Measurements from ENCODE around the gene LRRN2. TPM values are rescaled to one million over a fixed set of nuclear protein-coding genes. Genes with fewer than 3 reads are reported as not detected.

The LRRN2 gene
- polyA plus RNA-seq, 6 donors from 2014 or later: 0.11 to 0.25 TPM; not detected in 4

DNA sequence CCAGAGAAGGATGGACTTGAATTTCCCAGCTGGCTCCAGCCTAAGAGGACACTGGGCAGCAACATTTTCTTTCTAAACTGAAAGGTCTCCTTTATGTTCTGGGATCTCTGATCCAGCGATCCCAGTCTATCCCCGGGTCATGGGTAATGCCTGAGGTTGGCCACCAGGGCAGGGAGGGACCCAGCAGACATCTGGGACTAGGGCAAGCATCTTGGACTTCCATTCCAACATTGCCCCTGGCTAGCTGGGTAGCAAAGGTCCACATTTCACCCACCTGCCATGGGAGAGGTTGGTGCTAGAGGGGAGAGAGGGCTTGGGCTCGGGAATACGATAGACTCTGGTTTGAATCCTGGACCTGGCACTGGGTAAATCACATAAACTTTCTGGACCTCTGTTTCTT, 84.6 kb downstream of the LRRN2 start:
- Mint-ChIP-seq H3K27me3 (peaks cover 0 to under 1% (median 0%) of the 10 kb centered on the region in 3 donors), H3K4me1 (peaks cover 4 to 15% (median 12%) of the 10 kb centered on the region in 3 donors), H3K9me3 (no peaks in the 10 kb centered on the region), H3K27ac (peak overlapping the region in 1 of 6 donors; percentile 54), H3K36me3 (peaks cover 18 to 23% of the 10 kb centered on the region in 2 donors), H3K4me3 (no peak overlapping the region)
- DNase-seq (no peak), ATAC-seq (ENCODE audit: low read depth in 2 of 2) (no peak)

DNA sequence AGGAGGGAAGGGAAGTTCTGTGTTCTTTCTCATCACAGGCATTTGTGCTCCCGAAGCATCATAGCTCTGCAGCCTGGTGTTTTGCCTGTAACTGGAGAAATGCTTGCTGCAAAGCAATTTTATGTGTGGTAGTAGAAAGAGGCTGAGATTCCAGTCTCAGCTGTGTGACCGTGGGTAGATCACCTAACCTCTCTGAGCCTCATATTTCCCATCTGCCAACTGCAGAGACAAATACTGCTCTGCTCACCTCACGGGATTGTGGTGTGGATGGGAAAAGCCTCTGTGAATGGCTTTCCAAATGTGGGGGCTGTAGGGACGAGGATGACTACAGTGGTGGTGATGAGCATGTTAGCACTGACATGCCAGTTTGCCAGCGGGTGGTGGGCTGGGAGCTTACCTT, 85.3 kb downstream of the LRRN2 start:
- Mint-ChIP-seq H3K9me3 (no peaks in the 10 kb centered on the region), H3K4me1 (peaks cover 4 to 15% (median 12%) of the 10 kb centered on the region in 3 donors), H3K27ac (peak overlapping the region in 1 of 6 donors; percentile 15), H3K36me3 (peaks cover 23 to 24% of the 10 kb centered on the region in 2 donors), H3K27me3 (no peaks in the 10 kb centered on the region), H3K4me3 (no peak overlapping the region)
- DNase-seq: no peak
- no peak for ATAC-seq (ENCODE audit: low read depth in 2 of 2)

GRCh38 chr1:204599596-204599995, 85.9 kb downstream of the LRRN2 start:
- H3K9me3 Mint-ChIP-seq: no peaks in the 10 kb centered on the region
- H3K27me3 Mint-ChIP-seq: no peaks in the 10 kb centered on the region
- peaks cover 4 to 15% (median 12%) of the 10 kb centered on the region in 3 donors for H3K4me1 Mint-ChIP-seq

DNA sequence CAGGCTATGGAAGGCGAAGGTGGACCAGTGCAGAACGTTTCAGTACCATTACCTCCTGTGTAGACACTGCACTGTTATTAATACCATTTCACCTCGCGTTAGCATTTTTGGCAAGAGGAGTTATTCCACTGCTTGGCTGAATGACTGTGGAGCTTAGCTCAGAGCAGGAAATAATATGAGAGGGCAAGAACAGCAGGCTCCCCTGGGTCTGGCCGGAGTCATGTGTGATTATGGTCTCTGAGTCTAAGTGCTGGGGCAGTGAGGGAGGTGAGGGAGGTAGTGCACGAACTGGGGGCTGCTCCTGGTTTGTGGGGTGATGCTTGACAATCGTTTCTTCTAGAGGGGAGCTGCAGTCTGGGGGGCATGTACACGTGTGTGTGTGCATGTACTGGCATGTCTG, 86.4 kb downstream of the LRRN2 start:
- Mint-ChIP-seq H3K9me3 (no peaks in the 10 kb centered on the region), H3K27me3 (no peaks in the 10 kb centered on the region), H3K27ac (peak overlapping the region in 1 of 6 donors; percentile 6), H3K4me1 (peaks cover 4 to 15% (median 12%) of the 10 kb centered on the region in 3 donors), H3K36me3 (peaks cover 20 to 24% of the 10 kb centered on the region in 2 donors), H3K4me3 (peak overlapping the region in 2 of 8 donors; percentile 40 to 42)
- DNase-seq (no peak), ATAC-seq (ENCODE audit: low read depth in 2 of 2) (no peak)

More at GRCh38 chr1:204599596-204599995, 85.9 kb downstream of the LRRN2 start:
- no peak overlapping the region for H3K4me3 Mint-ChIP-seq
- DNase-seq: no peak
- no peak for ATAC-seq (ENCODE audit: low read depth in 2 of 2)
- peak overlapping the region in 1 of 6 donors; percentile 8 for H3K27ac Mint-ChIP-seq
- peaks cover 23 to 24% of the 10 kb centered on the region in 2 donors for H3K36me3 Mint-ChIP-seq

DNA sequence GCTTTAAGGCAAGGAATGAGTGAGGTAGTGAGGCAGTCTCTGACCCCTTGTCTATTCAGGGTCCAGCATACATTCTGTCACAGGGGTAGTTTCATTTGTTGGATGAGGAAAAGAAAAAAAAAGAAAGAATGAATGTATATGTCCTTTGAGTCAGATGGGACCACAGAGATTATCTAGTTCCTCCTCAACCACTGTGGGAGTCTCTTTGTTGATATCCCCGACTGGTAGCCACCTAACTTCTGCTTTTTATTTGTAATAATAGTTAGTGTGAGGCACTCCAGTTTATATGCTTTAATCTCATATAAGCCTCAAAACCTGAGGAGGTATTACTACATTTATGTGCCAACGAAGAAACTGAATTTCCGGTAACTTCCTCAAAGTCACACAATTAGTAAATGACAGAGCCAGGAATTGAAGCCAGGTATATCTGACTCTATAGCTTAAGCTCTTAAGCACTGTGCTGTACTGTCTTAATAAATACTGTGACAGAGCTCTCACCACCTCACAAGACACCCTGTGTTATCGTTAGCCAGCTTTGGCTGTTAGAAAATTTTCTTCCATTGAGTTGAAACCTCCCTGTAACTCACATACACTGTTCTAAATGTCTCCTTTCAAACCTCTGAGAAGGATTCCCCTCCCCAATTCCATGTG, 87.1 kb downstream of the LRRN2 start:
- DNase-seq (no peak), ATAC-seq (ENCODE audit: low read depth in 2 of 2) (peak; percentile 51 to 52)
- Mint-ChIP-seq H3K27ac (no peak overlapping the region), H3K27me3 (no peaks in the 10 kb centered on the region), H3K9me3 (no peaks in the 10 kb centered on the region), H3K4me1 (peaks cover 4 to 15% (median 12%) of the 10 kb centered on the region in 3 donors), H3K36me3 (peaks cover 14 to 24% of the 10 kb centered on the region in 2 donors), H3K4me3 (no peak overlapping the region)

DNA sequence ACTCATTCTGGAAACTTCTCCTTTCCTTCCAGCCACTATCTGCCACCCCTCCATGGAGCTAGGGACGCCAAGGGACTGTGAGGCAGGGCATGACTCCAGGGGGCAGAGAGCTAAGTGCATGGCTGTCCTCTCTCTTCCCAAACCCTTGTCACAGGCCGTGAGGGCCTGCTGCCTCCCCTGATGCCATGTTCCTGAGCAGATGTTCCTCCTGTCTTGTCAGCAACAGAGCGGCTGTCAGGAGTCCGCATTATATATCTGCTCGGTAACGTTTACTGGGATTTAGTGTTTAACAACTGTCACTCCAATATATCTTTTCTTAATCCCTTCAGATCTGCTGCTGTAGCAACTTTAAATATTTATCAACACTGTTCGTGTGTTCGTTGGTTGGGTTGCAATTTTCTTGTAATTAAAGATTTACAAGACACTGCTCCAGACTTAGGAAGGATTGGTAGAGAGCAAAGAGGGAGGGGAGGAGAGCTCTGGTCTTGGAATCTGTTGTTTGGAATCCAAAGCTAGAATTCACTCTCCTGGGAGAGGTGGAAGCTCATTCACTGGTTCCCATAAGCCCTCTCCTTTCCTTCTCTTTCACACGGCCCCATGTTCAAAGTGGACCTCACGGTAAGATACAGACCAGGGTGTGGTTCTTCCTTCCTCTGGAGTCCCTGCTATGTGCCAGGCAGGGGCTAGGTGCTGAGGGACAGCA, 93.1 kb downstream of the LRRN2 start:
- Mint-ChIP-seq H3K27ac (peak overlapping the region in 2 of 6 donors; percentile 25 to 47), H3K9me3 (no peaks in the 10 kb centered on the region), H3K36me3 (peaks cover 6 to 26% of the 10 kb centered on the region in 2 donors), H3K27me3 (no peaks in the 10 kb centered on the region), H3K4me1 (peaks cover 10 to 11% (median 10%) of the 10 kb centered on the region in 3 donors), H3K4me3 (no peak overlapping the region)
- ATAC-seq (ENCODE audit: low read depth in 2 of 2) (no peak), DNase-seq (no peak)

- no peaks in the 10 kb centered on the region for H3K27me3 Mint-ChIP-seq
- H3K4me3 Mint-ChIP-seq: no peak overlapping the region
- no peaks in the 10 kb centered on the region for H3K9me3 Mint-ChIP-seq
- H3K4me1 Mint-ChIP-seq: peaks cover 9 to 11% (median 10%) of the 10 kb centered on the region in 3 donors
- no peak for ATAC-seq (ENCODE audit: low read depth in 2 of 2)
- H3K27ac Mint-ChIP-seq: peak overlapping the region in 1 of 6 donors; percentile 83
- peaks cover 7 to 19% of the 10 kb centered on the region in 2 donors for H3K36me3 Mint-ChIP-seq
- DNase-seq: no peak
These were observed 94.0 kb downstream of the LRRN2 start for GRCh38 chr1:204591473-204592090.

DNA sequence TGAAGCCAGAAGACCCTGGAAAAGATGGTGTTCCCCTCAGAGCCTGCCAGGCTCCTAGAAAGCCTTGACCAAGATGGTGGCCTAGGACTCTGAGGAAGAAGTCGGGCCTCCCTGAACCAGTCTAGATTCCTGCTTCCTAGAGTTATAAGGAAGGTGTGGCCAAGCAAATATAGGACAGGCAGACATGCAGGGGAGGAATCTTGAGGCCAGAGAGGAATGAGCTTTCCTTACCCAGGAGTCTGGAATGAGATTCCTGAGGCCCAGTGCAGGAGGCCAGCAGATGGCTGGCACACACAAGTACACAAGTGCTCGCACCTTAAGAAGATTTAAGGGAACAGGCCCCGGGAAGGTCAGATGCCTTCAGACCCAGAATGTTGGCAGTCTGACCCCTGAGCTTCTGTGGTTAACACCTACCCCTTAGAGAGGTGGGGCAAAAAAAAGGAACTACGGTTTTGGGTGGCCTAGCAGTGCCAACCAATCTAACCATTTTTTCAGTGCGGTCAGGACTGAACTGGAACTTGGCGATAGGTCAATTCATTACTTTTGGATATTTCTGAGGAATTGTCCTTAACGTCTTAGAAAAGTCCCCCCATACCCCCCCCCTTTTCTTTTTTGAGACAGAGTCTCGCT, 96.0 kb downstream of the LRRN2 start:
- Mint-ChIP-seq H3K9me3 (no peaks in the 10 kb centered on the region), H3K36me3 (peaks cover 7 to 12% of the 10 kb centered on the region in 2 donors), H3K4me1 (peaks cover 11 to 18% (median 15%) of the 10 kb centered on the region in 3 donors), H3K4me3 (no peak overlapping the region), H3K27ac (peak overlapping the region in 1 of 6 donors; percentile 38), H3K27me3 (no peaks in the 10 kb centered on the region)
- DNase-seq (no peak), ATAC-seq (ENCODE audit: low read depth in 2 of 2) (peak in 1 of 2 donors; percentile 54)

DNA sequence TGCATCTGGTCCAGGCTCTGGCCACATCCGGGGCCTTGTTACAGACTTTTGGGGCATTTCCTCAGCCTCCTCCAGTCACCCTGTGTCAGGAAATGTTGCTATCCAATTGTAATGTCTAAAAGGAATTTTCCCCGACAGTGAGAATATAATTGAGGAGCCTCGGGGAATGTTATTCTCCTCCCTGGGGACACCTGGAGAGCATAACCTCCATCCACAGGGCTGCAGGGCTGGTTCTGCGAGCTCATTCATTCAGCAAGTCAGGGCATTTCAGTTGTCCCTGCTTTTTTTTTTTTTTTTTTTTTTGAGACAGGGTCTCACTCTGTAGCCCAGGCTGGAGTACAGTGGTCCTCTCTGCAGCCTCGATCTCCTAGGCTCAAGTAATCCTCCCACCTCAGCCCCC, 96.7 kb downstream of the LRRN2 start:
- Mint-ChIP-seq H3K4me3 (no peak overlapping the region), H3K36me3 (peaks cover 7 to 12% of the 10 kb centered on the region in 2 donors), H3K27ac (peak overlapping the region in 1 of 6 donors; percentile 56), H3K9me3 (no peaks in the 10 kb centered on the region), H3K27me3 (no peaks in the 10 kb centered on the region), H3K4me1 (peaks cover 11 to 23% (median 15%) of the 10 kb centered on the region in 3 donors)
- no peak for DNase-seq
- no peak for ATAC-seq (ENCODE audit: low read depth in 2 of 2)

DNA sequence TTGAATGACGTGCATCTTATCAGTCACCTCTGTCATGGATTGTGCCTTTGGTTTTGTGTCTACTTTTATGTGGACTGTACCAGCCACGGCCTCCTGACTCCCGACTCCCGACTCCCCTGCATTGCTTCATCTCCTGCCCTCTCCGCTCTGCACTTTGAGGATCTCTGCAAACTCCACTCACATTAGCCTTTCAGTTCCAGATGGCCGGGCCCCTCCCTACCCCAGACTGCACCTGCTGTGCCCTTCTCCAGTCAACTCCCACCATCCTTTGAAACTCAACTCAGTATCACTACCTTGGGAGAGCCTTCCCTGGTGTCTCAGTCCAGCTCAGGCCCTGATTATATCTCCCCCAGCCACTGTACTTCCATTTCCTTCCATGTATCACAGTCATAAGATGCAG, 97.9 kb downstream of the LRRN2 start:
- H3K27ac Mint-ChIP-seq: peak overlapping the region in 2 of 6 donors; percentile 26 to 57
- peaks cover 7 to 12% of the 10 kb centered on the region in 2 donors for H3K36me3 Mint-ChIP-seq
- ATAC-seq (ENCODE audit: low read depth in 2 of 2) (no peak), DNase-seq (no peak)
- H3K27me3 Mint-ChIP-seq: no peaks in the 10 kb centered on the region
- H3K9me3 Mint-ChIP-seq: no peaks in the 10 kb centered on the region
- peaks cover 17 to 35% (median 19%) of the 10 kb centered on the region in 3 donors for H3K4me1 Mint-ChIP-seq
- no peak overlapping the region for H3K4me3 Mint-ChIP-seq

- H3K27ac Mint-ChIP-seq: peak overlapping the region in 2 of 6 donors; percentile 70 to 91
- peak overlapping the region in 2 of 8 donors; percentile 25 to 41 for H3K4me3 Mint-ChIP-seq
- DNase-seq: no peak
These were observed 100.7 kb downstream of the LRRN2 start for GRCh38 chr1:204584699-204585372.

DNA sequence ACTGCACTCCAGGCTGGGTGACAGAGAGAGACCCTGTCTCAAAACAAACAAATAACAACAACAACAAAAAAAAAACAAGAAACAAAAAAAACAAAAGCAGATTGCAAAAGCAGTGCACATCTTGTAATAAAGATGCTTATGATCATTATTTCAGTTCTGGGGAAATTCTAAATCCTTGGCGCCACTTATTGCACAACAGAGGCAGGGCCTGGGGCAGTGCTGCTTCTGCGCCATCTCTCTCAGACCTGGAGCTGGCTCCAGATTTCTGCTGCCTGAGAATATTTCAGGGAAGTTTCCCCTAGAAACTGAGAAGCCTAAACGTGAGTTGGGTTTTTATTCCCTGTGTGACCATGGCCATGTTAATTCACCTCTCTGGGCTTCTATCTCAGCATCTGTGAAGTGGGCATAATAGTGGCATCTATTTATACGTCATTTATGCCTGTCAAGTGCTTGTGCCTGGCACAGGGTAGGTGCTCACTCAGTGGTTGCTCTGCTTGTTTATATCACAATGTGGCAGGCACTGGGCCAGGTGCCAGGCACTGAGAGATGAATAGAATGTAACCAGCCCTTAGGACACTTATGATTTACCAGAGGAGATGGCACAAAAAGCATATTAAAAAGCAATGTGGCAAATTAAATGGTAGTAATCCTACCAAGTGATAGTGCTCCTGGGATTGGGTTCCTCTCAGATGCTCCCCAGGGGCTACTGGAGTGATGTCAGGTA, 101.5 kb downstream of the LRRN2 start:
- DNase-seq (no peak), ATAC-seq (ENCODE audit: low read depth in 2 of 2) (no peak)
- Mint-ChIP-seq H3K9me3 (no peaks in the 10 kb centered on the region), H3K27me3 (no peaks in the 10 kb centered on the region), H3K4me3 (peak overlapping the region in 2 of 8 donors; percentile 20 to 35), H3K27ac (peak overlapping the region in 5 of 6 donors; percentile 16 to 90 (median 31)), H3K36me3 (peaks cover 7% of the 10 kb centered on the region in 2 donors), H3K4me1 (peaks cover 28 to 58% (median 40%) of the 10 kb centered on the region in 3 donors)

More at GRCh38 chr1:204584699-204585372, 100.7 kb downstream of the LRRN2 start:
- H3K9me3 Mint-ChIP-seq: no peaks in the 10 kb centered on the region
- H3K36me3 Mint-ChIP-seq: peaks cover 7 to 12% of the 10 kb centered on the region in 2 donors
- peak; percentile 55 to 82 for ATAC-seq (ENCODE audit: low read depth in 2 of 2)
- H3K27me3 Mint-ChIP-seq: no peaks in the 10 kb centered on the region
- peaks cover 28 to 58% (median 36%) of the 10 kb centered on the region in 3 donors for H3K4me1 Mint-ChIP-seq
